GM12878 (cell line): ENCODE data around the gene ABL2. TPM values are rescaled to one million over a fixed set of nuclear protein-coding genes. Genes with fewer than 3 reads are reported as not detected.

Experiments
- ATAC-seq: fragments of 200-7000 bp; cut with Tn5 transposase; 3 replicates; pipeline ENCODE4 v1.9.1; 2020; ENCODE audit warnings: mild to moderate bottlenecking, moderate library complexity
- BruUV-seq: library from RNA; stranded (reverse); fragments of 400-500 nt; replicated peaks from 2 replicates; lab custom pipeline; 2021; lab: Mats Ljungman, UMichigan
- CTCF ChIA-PET: fragments of 300-600 bp; sonication (Branson Sonifier 250); formaldehyde crosslinking; extraction: SDS; loops from one replicate; lab custom pipeline; 2021; ENCODE audit warnings: inconsistent platforms; lab: Yijun Ruan, JAX
- POLR2A ChIA-PET: fragments of 350-600 bp; formaldehyde crosslinking; extraction: SDS; loops from one replicate; lab custom pipeline; 2021; ENCODE audit warnings: inconsistent platforms; lab: Charles Lee
- RAD21 ChIA-PET: fragments of 300-600 bp; sonication (Branson Sonifier 250); formaldehyde crosslinking; loops from one replicate; lab custom pipeline; 2023; ENCODE audit warnings: antibody characterized with exemption; ENCODE audit not compliant: unreplicated experiment; lab: Charles Lee
- SMC1A ChIA-PET: fragments of 300-600 bp; sonication (Branson Sonifier 250); formaldehyde crosslinking; loops from one replicate; lab custom pipeline; 2023; ENCODE audit not compliant: unreplicated experiment, uncharacterized antibody; lab: Charles Lee
- DNase-seq: peaks from one replicate; pipeline ENCODE4 v3.0.0-alpha.2; 2011; ENCODE audit warnings: low read depth, low spot score
- FAIRE-seq: peaks from 3 replicates; lab custom pipeline; 2011; peaks lifted over from hg19 to GRCh38; lab: Jason Lieb, UNC
- H2AFZ ChIP-seq: 2 replicates; pipeline ENCODE4 v1.6.0; 2011; ENCODE audit warnings: low read depth, low read length, control low read depth; ENCODE audit not compliant: control insufficient read depth
- H3K27ac ChIP-seq: 2 replicates; pipeline ENCODE4 v1.5.1; 2011; ENCODE audit warnings: control low read depth; ENCODE audit not compliant: control insufficient read depth, insufficient read depth
- H3K27me3 ChIP-seq, 2 experiments: replicated peaks in 1 of 2; 2 replicates each; pipeline versions ENCODE4 v1.6.0 to v1.6.1; 2011; ENCODE audit warnings: low read length in 1 of 2; ENCODE audit not compliant: control insufficient read depth in 2 of 2, insufficient read depth in 2 of 2
- H3K36me3 ChIP-seq, 2 experiments: 2 replicates each; pipeline ENCODE4 v1.5.1; 2011; ENCODE audit warnings: low read length in 1 of 2; ENCODE audit not compliant: control insufficient read depth in 2 of 2, insufficient read depth in 2 of 2
- H3K4me1 ChIP-seq: 2 replicates; pipeline ENCODE4 v1.6.1; 2011; ENCODE audit warnings: mild to moderate bottlenecking, low read length, moderate library complexity, mixed read lengths; ENCODE audit not compliant: control insufficient read depth, insufficient read depth
- H3K4me2 ChIP-seq: 2 replicates; pipeline ENCODE4 v1.6.0; 2011; ENCODE audit warnings: control low read depth; ENCODE audit not compliant: control insufficient read depth, insufficient read depth
- H3K4me3 ChIP-seq: fragments of 200-600 bp; sonication (generic); 2 replicates; pipeline ENCODE4 v1.5.1; 2016
- H3K79me2 ChIP-seq: 2 replicates; pipeline ENCODE4 v1.6.0; 2011; ENCODE audit warnings: low read length; ENCODE audit not compliant: control insufficient read depth, insufficient read depth
- H3K9ac ChIP-seq: 2 replicates; pipeline ENCODE4 v1.8.0; 2011; ENCODE audit warnings: low read length, control low read depth, mixed read lengths; ENCODE audit not compliant: control insufficient read depth, insufficient read depth
- H3K9me3 ChIP-seq: replicated peaks from 3 replicates; pipeline ENCODE4 v1.5.1; 2011; ENCODE audit warnings: mild to moderate bottlenecking, low read length; ENCODE audit not compliant: control insufficient read depth, insufficient read depth
- H4K20me1 ChIP-seq: 2 replicates; pipeline ENCODE4 v1.6.0; 2011; ENCODE audit not compliant: control insufficient read depth, insufficient read depth
- NFYB ChIP-seq: IDR thresholded peaks from 2 replicates; pipeline ENCODE4 v1.6.1; 2011; ENCODE audit warnings: low read depth, mild to moderate bottlenecking, low read length, improper control_type of control experiment, moderate library complexity; ENCODE audit not compliant: insufficient read depth
- ZNF217 ChIP-seq: fragments of 450-650 bp; IDR thresholded peaks from 2 replicates; pipeline ENCODE4 v1.6.1; 2017; ENCODE audit warnings: antibody characterized with exemption, mild to moderate bottlenecking
- WGBS: methylation state at CpG from one replicate; pipeline ENCODE4 v1.1.6; 2016; ENCODE audit warnings: low lambda C conversion rate; ENCODE audit not compliant: insufficient replicate concordance, insufficient coverage; ENCODE audit errors: missing lambda C conversion rate; 5-methylcytosine and 5-hydroxymethylcytosine counted together
- in situ Hi-C: fragments of 300-500 bp; cut with MboI; formaldehyde crosslinking; loops from 9 replicates; pipeline ENCODE4 v1.14.3; 2018; ENCODE audit warnings: mixed read lengths
- intact Hi-C: fragments of 100-400 bp; cut with micrococcal nuclease; formaldehyde crosslinking; loops from one replicate; pipeline ENCODE4 v1.14.2; 2022; ENCODE audit not compliant: unreplicated experiment
- polyA plus RNA-seq, 11 experiments: library from polyadenylated mRNA; depleted of rRNA in 4 of 11; unstranded in 6 of 11; stranded (reverse) in 5 of 11; fragments of >200 nt; fragmentation: Nextera tagmentation in 4 of 11; fragmentation: Illumina TruSeq in 1 of 11; extraction: Ambion mirVana in 4 of 11; extraction: Trizol in 1 of 11; gene quantifications; 1 replicate in 1 of 11; 2 replicates in 10 of 11; pipeline versions ENCODE4 v1.2.1 to v1.2.3, GENCODE V29; 2011 to 2016; ENCODE audit warnings: inconsistent platforms in 2 of 11, missing spikeins in 2 of 11, low read depth in 1 of 11
- total RNA-seq, 4 experiments: library from RNA; depleted of rRNA in 3 of 4; stranded (reverse); fragments of >200 nt in 3 of 4; fragmentation: Illumina TruSeq in 1 of 4; extraction: Trizol in 1 of 4; gene quantifications; 2 replicates each; pipeline versions ENCODE4 v1.2.1 to v1.2.3, GENCODE V29; 2013 to 2021
- TF ChIP-seq, protein P1 (sequence below): IDR thresholded peaks from 2 replicates; pipeline ENCODE4 v1.6.1; 2012; ENCODE audit warnings: mild to moderate bottlenecking, low read depth, low read length

ABL2 gene
- total and polyA plus RNA-seq, 10 of the 15 experiments (the other 5 are each of a cell fraction or from before 2014, with no cell fraction given) = 0.57 to 9.4 (median 3.6) TPM

DNA sequence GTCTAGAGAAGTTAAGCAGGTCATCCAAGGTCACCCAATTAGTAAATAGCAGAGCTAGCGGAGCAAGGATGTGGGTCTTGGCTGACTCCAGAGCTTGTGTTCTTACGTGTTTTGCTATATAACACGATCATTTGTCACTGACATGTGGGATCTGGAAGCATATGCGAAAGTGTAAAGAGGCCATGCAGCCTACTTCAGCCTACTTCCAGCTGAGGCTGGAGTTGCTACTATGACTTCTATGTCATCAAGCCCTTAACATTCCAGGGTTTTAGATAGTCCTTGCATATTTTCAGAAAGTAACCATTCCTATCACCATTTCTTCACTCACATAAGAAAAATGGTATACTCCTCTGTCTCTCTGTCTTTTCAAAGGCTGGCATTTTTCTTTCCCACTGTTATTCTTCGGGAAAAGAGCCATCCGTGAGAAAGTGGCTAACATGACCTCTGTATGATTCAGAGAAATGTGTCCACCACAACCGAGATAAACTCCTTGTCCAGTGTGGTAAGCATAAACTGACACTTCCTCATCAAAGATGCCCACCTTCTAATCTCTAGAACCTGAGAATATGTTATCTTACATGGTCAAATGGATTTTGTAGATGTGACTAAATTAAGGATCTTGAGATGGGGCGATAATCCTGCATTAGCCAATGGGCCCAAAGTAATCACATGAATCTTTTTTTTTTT, 24.0 kb upstream of the ABL2 start:
- Histone ChIP-seq H3K9ac (no peak overlapping the region), H3K4me3 (no peak overlapping the region), H3K4me2 (no peak overlapping the region), H3K27ac (no peak overlapping the region), H3K36me3 (no peaks in the 10 kb centered on the region), H3K79me2 (no peaks in the 10 kb centered on the region), H3K9me3 (no peaks in the 10 kb centered on the region), H3K4me1 (no peaks in the 10 kb centered on the region), H4K20me1 (no peaks in the 10 kb centered on the region), H2AFZ (no peak overlapping the region), H3K27me3 (no peaks in the 10 kb centered on the region)
- CTCF ChIA-PET = interaction anchor here (2.6 kb wide), 1 partner anchor 116 kb away, joined by 48 read pairs; no protein-coding TSS in a partner anchor
- SMC1A ChIA-PET = interaction anchor here (2.1 to 3.5 kb wide), 3 partner anchors 41 to 116 kb away, joined by 6 to 27 read pairs (median 12); partner anchors contain the start of genes AXDND1 and SOAT1
- RAD21 ChIA-PET = interaction anchor here (1.7 kb wide), 1 partner anchor 41 kb away, joined by 3 read pairs; no protein-coding TSS in a partner anchor
- in situ Hi-C loops (no loop called here), intact Hi-C loops (no loop called here)
- FAIRE-seq (no peak), ATAC-seq (no peak), DNase-seq (no peak)
- POLR2A ChIA-PET = no interaction called here
- TF ChIP-seq ZNF217 (no peak), NFYB (no peak)
- TF ChIP-seq, protein P1, sequence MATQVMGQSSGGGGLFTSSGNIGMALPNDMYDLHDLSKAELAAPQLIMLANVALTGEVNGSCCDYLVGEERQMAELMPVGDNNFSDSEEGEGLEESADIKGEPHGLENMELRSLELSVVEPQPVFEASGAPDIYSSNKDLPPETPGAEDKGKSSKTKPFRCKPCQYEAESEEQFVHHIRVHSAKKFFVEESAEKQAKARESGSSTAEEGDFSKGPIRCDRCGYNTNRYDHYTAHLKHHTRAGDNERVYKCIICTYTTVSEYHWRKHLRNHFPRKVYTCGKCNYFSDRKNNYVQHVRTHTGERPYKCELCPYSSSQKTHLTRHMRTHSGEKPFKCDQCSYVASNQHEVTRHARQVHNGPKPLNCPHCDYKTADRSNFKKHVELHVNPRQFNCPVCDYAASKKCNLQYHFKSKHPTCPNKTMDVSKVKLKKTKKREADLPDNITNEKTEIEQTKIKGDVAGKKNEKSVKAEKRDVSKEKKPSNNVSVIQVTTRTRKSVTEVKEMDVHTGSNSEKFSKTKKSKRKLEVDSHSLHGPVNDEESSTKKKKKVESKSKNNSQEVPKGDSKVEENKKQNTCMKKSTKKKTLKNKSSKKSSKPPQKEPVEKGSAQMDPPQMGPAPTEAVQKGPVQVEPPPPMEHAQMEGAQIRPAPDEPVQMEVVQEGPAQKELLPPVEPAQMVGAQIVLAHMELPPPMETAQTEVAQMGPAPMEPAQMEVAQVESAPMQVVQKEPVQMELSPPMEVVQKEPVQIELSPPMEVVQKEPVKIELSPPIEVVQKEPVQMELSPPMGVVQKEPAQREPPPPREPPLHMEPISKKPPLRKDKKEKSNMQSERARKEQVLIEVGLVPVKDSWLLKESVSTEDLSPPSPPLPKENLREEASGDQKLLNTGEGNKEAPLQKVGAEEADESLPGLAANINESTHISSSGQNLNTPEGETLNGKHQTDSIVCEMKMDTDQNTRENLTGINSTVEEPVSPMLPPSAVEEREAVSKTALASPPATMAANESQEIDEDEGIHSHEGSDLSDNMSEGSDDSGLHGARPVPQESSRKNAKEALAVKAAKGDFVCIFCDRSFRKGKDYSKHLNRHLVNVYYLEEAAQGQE = no peak
- no TSS peak for BruUV-seq
- 74% methylated on average over 8 of the region's 8 CpGs for WGBS
